ENCODE results near the gene MTOR.

- TF ChIP-seq CTCF (IDR thresholded peaks at IDR 0.05) (no peak), EP300 (IDR thresholded peaks at IDR 0.05) (no peak)
These were observed 156.8 kb downstream of the MTOR start for GRCh38 chr1:11105586-11105985.

Measured in ovary (tissue), 3 donors.